Cardiac fibroblast (primary cell): ENCODE measurements around the gene RBM11.

Source experiments
- DNase-seq, 2 donors: peaks; one replicate each; pipeline versions ENCODE4 v3.0.0 to v3.0.0-alpha.2; 2010; ENCODE audit warnings: low read depth in 2 of 2
- H3K4me3 ChIP-seq, 2 donors: replicated peaks in 1 of 2; 1 replicate in 1 of 2; 2 replicates in 1 of 2; pipeline ENCODE4 v1.5.1; 2011; ENCODE audit warnings: low read depth in 2 of 2, low read length in 2 of 2, mild to moderate bottlenecking in 2 of 2, moderate library complexity in 1 of 2
- TF ChIP-seq, protein P1 (sequence below): IDR thresholded peaks from one replicate; pipeline ENCODE4 v1.5.1; 2011; ENCODE audit warnings: low read depth, mild to moderate bottlenecking, low read length, inconsistent platforms

RBM11 gene

DNA sequence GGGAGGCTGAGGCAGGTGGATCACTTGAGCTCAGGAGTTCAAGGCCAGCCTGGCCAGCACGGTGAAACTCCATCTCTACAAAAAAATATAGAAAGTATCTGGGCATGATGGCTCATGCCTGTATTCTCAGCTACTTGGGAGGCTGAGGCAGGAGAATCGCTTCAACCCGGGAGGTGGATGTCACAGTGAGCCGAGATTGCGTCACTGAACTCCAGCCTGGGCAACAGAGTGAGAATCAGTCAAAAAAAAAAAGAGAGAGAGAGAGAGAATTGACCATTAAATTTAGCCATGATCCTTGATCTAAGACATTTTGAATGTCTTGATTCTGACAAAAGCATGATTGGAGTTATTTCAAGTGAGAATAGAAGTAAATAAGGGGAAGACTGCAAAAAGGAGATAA is 19.1 kb downstream of the RBM11 start:
- TF ChIP-seq, protein P1, sequence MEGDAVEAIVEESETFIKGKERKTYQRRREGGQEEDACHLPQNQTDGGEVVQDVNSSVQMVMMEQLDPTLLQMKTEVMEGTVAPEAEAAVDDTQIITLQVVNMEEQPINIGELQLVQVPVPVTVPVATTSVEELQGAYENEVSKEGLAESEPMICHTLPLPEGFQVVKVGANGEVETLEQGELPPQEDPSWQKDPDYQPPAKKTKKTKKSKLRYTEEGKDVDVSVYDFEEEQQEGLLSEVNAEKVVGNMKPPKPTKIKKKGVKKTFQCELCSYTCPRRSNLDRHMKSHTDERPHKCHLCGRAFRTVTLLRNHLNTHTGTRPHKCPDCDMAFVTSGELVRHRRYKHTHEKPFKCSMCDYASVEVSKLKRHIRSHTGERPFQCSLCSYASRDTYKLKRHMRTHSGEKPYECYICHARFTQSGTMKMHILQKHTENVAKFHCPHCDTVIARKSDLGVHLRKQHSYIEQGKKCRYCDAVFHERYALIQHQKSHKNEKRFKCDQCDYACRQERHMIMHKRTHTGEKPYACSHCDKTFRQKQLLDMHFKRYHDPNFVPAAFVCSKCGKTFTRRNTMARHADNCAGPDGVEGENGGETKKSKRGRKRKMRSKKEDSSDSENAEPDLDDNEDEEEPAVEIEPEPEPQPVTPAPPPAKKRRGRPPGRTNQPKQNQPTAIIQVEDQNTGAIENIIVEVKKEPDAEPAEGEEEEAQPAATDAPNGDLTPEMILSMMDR: no peak
- DNase-seq: no peak
- H3K4me3 ChIP-seq: no peak overlapping the region

DNA sequence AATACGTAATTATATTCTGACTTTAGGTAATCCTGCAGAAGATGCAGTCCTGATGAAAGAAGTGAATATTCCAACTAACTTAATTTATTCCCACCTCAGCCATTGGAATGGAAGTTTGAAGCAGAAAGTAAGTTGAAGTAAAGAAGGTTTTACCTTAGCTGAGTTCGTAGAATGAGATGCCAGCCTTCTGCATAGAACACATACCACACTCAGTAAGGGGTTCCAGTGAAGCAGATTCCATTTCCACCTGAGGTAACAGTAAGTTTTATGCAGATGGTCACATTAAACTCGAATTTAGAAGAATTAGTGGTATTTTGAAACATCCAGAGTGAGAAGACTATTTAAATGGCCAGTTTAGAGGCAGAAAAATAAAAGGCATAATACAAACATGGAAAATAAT is 20.2 kb downstream of the RBM11 start:
- no peak overlapping the region for H3K4me3 ChIP-seq
- TF ChIP-seq, protein P1: no peak
- DNase-seq: no peak

DNA sequence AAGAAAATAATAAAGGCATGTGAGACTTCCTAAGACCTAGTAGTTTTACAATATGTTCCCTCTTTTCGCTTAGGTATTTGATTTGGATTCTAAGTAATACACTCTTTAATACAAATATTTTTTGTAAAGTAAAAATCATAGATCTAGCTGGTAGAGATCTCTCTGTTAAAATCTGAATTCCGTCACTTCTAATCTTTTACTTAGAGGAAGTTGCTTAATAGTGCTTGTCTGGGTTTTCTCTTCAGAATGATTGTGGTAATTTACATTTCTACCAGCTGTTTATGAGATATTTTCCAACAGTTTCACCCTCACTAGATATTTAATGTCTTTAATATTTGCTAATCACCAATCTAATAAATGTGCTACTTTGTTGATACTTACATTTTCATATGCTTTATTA is 23.3 kb downstream of the RBM11 start:
- TF ChIP-seq, protein P1: no peak
- DNase-seq: no peak
- no peak overlapping the region for H3K4me3 ChIP-seq

DNA sequence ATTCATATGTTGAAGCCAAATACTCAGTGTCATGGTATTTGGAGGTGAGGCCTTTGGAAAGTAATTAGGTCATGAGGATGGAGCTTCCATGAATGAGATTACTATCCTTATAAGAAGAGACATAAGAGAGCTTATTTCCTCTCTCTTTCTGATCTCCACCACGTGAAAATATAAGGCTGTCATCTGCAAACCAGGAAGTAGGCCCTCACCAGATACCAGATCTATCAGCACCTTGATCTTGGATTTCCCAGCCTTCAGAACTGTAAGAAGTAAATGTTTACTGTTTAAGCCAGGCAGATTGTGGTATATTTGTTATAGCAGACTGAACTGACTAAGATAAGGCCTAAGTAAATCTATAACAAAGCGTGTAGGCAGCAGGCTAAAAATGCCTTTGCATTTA is 25.3 kb downstream of the RBM11 start:
- no peak overlapping the region for H3K4me3 ChIP-seq
- DNase-seq: no peak
- TF ChIP-seq, protein P1: no peak

DNA sequence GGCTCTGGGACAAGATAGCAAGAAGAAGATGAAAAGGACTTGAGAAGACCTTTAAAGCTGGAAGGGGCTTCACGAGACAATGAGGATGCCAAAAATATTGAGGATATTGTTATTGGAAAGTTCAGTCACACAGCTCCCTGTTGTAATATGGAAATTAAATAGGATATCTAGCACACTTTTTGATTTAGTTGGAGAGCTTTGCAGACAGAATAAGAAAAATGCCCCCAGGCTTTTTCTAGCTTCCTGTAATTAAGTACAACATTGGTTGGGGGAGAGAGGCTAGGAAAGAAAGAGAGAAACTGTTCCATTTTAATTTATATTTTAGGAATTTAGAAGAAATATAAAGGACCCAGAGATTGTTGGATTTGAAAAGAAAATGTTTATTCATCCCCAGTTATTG is 27.5 kb downstream of the RBM11 start:
- DNase-seq: no peak
- TF ChIP-seq, protein P1: no peak
- H3K4me3 ChIP-seq: no peak overlapping the region

DNA sequence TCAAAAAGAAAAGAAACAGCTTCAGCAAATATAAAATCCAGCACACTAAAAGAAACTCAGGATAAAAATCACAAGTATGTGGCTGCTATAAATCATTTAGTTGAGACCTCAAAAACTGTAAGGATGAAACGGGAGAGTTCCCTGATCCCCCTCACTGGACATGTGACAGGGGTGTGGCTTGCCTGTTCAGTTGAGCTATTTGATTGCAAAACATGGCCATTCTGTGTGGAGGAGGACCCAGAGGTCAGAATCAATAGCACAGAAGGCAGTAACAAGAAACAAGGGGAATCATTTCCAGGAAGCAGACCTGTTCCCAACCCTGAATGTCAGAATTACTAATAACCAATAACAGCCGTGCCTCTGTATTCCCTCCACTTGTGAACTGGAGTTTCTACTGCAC is 27.9 kb downstream of the RBM11 start:
- TF ChIP-seq, protein P1: no peak

DNA sequence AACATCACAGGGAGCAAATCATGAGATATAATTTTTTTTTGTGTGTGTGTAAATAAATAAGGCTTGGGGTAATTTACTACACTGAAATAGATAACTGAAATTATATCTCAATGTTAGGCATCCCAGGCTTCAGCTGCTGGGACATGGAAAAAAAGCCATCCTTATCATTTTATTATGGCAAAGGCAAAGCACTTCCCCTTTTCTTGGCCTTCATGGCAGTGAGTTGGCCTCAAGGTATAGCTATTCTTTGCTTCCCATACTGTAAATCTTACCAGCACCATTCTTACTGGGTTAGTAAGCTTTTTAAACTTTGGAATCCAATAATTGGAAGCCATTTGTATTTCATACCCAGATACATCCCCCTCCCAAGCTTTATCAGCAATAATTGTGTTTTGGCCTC is 29.0 kb downstream of the RBM11 start:
- DNase-seq: no peak
- no peak overlapping the region for H3K4me3 ChIP-seq
- TF ChIP-seq, protein P1: no peak

More for the DNA sequence above, 27.9 kb downstream of the RBM11 start:
- no peak for DNase-seq
- no peak overlapping the region for H3K4me3 ChIP-seq
